Skeletal muscle satellite cell (primary cell): Measurements from ENCODE around the gene PPP1R1C.
A peak's percentile ranks its signal among the peaks of the same experiment; 100 is the strongest.
"Not testable (repeated sequence)": the region's sequence is repeated elsewhere in the genome, so short reads cannot be mapped to it uniquely, and the experiment has no call there.

Source experiments
- H3K27me3 ChIP-seq: 2 replicates; pipeline ENCODE4 v1.7.0; 2013; ENCODE audit warnings: low read length; ENCODE audit not compliant: control insufficient read depth, insufficient read depth
- H3K36me3 ChIP-seq: 2 replicates; pipeline ENCODE4 v1.7.0; 2013; ENCODE audit warnings: mild to moderate bottlenecking, control low read depth, low read length; ENCODE audit not compliant: insufficient read depth
- H3K4me1 ChIP-seq: 2 replicates; pipeline ENCODE4 v1.7.0; 2013; ENCODE audit warnings: low read length; ENCODE audit not compliant: control insufficient read depth, insufficient read depth
- H3K4me2 ChIP-seq: 2 replicates; pipeline ENCODE4 v1.7.0; 2013; ENCODE audit warnings: mild to moderate bottlenecking, low read length
- H3K4me3 ChIP-seq: 2 replicates; pipeline ENCODE4 v1.7.0; 2013; ENCODE audit warnings: low read length
- H3K9ac ChIP-seq: 2 replicates; pipeline ENCODE4 v1.7.0; 2013; ENCODE audit warnings: mild to moderate bottlenecking, low read depth, low read length, moderate library complexity
- H3K9me3 ChIP-seq: replicated peaks from 2 replicates; pipeline ENCODE4 v1.7.0; 2013; ENCODE audit warnings: mild to moderate bottlenecking, control low read depth, low read length

PPP1R1C gene

DNA sequence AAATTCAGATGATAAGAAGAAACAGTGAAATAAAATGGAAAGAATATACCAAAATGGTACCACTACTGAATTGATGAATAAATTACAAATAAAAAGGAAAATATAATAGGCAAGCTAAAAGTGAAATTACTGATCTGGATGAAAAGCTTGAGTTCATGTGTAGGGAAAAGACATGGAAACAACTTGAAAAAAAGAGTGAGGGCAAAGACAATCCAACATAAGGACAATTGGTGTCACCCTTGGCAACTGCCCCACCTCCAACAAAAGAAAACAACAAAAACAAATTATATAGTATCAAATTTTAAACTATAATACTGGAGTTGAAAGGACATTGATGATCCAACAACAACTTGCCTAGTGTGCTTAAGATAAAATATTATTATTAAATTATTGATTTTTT is 37.6 kb downstream of the PPP1R1C start:
- H3K9me3 ChIP-seq, result no peaks in the 10 kb centered on the region
- H3K36me3 ChIP-seq, result no peaks in the 10 kb centered on the region
- no peaks in the 10 kb centered on the region for H3K27me3 ChIP-seq
- H3K4me1 ChIP-seq, result peaks cover 16% of the 10 kb centered on the region
- no peak overlapping the region for H3K4me2 ChIP-seq
- H3K9ac ChIP-seq, result no peak overlapping the region
- no peak overlapping the region for H3K4me3 ChIP-seq

DNA sequence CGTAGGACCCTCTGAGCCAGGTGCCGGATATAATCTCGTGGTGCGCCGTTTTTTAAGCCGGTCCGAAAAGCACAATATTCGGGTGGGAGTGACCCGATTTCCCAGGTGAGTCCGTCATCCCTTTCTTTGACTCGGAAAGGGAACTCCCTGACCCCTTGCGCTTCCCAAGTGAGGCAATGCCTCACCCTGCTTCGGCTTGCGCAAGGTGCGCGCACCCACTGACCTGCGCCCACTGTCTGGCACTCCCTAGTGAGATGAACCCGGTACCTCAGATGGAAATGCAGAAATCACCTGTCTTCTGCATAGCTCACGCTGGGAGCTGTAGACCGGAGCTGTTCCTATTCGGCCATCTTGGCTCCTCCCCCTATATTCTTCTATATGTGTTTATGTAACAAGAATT is 45.2 kb downstream of the PPP1R1C start:
- not testable (repeated sequence) for H3K4me1 ChIP-seq, H3K36me3 ChIP-seq, H3K27me3 ChIP-seq, H3K4me3 ChIP-seq, H3K9ac ChIP-seq, H3K4me2 ChIP-seq, H3K9me3 ChIP-seq

DNA sequence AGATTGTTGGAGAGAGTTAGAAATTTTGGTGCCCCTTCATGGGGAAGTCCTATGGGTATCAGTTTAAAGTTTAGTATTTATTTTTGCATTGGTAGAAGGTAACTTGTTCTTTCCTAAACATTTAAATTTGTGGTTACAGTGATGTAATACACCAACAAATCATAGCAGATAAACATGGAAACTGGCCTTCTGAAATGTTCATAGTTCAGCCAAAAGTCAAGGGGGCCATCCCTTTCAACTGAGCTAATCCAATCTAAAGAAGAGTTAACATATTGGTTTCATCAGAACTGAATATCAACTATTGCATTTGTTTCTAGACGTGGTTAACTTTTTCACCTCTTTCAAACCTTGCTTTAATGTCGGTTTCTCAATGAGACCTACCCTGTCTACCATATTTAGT is 46.3 kb downstream of the PPP1R1C start:
- no peak overlapping the region for H3K9ac ChIP-seq
- H3K36me3 ChIP-seq, result no peaks in the 10 kb centered on the region
- H3K4me1 ChIP-seq, result no peaks in the 10 kb centered on the region
- H3K27me3 ChIP-seq, result no peaks in the 10 kb centered on the region
- no peak overlapping the region for H3K4me3 ChIP-seq
- no peak overlapping the region for H3K4me2 ChIP-seq
- no peaks in the 10 kb centered on the region for H3K9me3 ChIP-seq

DNA sequence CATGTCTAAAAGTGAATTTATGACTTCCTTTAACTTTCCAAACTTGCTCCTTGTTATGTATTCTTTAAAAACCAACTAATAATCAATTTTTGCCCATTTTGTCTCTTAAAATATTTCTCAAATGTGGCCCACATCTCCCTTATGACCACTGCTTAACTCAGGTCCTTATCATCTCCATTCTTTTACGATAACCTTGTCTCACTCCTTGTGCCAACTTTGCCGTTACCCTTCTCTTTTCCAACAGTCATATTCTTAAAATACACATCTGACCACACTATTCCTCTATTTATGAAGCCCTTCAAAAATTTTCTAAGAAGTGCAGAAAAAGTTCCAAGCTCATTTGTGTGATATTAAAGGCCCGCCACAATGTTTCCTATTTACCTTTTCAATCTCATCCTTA is 47.8 kb downstream of the PPP1R1C start:
- no peak overlapping the region for H3K9ac ChIP-seq
- H3K4me3 ChIP-seq, result no peak overlapping the region
- H3K4me2 ChIP-seq, result no peak overlapping the region
- H3K36me3 ChIP-seq, result no peaks in the 10 kb centered on the region
- H3K9me3 ChIP-seq, result no peaks in the 10 kb centered on the region
- peaks cover 4% of the 10 kb centered on the region for H3K4me1 ChIP-seq
- no peaks in the 10 kb centered on the region for H3K27me3 ChIP-seq

DNA sequence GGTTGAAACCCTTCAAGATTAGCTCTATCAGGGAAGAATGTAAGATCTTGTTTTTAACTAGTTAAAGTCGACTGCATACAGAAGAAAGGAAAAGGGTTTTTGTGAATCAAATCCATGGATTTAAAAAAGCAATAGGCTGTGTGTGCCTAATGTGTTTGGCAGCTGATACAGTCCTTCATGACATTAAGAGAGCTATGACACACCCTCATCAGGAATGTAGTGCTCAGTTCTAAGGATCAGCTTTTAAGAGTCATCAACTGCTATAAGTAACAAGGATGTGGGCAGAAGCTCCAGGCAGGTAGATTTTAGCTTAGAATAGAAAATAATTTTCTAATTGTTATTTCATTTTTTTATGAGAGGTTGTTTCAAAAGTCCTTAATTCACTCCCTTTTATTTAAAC is 52.9 kb downstream of the PPP1R1C start:
- no peaks in the 10 kb centered on the region for H3K9me3 ChIP-seq
- H3K36me3 ChIP-seq, result no peaks in the 10 kb centered on the region
- H3K4me2 ChIP-seq, result peak overlapping the region; percentile 21
- no peak overlapping the region for H3K9ac ChIP-seq
- no peaks in the 10 kb centered on the region for H3K27me3 ChIP-seq
- H3K4me3 ChIP-seq, result no peak overlapping the region
- peaks cover 12% of the 10 kb centered on the region for H3K4me1 ChIP-seq

DNA sequence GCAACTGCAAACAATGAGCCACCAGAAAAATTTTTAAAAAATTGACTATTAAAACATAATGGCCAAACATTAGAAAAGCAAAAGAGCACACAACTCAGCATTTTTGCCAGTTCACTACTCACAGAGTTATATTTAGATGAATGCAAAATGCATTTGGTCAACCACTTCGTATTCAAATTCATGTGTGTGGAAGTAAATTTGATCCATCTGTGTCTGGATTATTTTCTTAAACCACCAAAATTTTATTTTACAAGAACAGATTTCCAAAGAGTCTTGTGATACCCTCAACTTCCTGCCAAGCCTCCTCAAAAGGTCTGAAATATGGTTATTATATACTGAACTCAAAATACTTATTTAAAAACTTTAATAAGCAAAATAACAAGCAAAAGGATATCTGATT is 57.4 kb downstream of the PPP1R1C start:
- no peak overlapping the region for H3K4me3 ChIP-seq
- H3K36me3 ChIP-seq, result no peaks in the 10 kb centered on the region
- no peak overlapping the region for H3K9ac ChIP-seq
- H3K27me3 ChIP-seq, result no peaks in the 10 kb centered on the region
- no peak overlapping the region for H3K4me2 ChIP-seq
- no peaks in the 10 kb centered on the region for H3K9me3 ChIP-seq
- H3K4me1 ChIP-seq, result peaks cover 12% of the 10 kb centered on the region

DNA sequence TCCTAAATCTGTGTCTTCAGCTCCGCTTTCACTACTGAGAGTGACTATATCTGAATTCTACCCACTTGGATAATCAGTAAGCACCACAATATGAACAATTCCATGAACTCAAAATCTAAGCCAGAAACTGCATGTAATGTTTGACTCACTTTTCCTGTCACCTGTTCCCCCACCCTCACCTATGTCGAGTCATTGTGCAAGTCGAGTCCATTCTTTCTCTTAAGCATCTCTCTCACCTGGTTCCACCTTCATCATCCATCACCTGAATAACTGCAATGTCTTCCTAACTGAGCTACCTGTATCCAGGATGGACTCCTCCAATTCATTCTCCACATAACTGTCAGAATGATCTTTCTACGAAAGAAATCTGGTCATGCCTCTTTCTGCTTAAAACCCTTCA is 58.2 kb downstream of the PPP1R1C start:
- peaks cover 6% of the 10 kb centered on the region for H3K4me1 ChIP-seq

DNA sequence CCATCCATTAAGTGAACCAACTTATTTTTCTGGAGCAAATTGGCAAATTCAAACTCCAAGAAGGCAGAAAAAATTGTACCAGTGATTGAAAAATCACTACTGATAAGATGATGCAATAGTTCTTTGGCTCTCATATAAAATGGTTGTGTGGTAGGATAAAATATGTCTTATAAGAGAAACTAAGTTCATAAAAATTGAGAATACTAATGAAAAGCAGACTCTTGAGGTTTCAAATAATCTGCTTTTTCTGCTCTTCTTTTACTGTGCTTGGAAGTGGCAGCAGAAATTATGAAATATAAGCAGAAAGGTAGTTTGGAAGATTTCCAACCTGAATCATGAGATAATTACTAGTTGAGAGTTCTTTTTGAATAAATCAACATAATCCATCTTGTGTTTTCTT is 61.9 kb downstream of the PPP1R1C start:
- Histone ChIP-seq H3K9me3 (no peaks in the 10 kb centered on the region), H3K4me1 (no peaks in the 10 kb centered on the region), H3K36me3 (no peaks in the 10 kb centered on the region), H3K4me2 (no peak overlapping the region), H3K9ac (no peak overlapping the region), H3K27me3 (no peaks in the 10 kb centered on the region), H3K4me3 (no peak overlapping the region)

More for the DNA sequence above, 58.2 kb downstream of the PPP1R1C start:
- Histone ChIP-seq H3K9me3 (no peaks in the 10 kb centered on the region), H3K27me3 (no peaks in the 10 kb centered on the region), H3K9ac (no peak overlapping the region), H3K36me3 (no peaks in the 10 kb centered on the region), H3K4me3 (no peak overlapping the region), H3K4me2 (no peak overlapping the region)

DNA sequence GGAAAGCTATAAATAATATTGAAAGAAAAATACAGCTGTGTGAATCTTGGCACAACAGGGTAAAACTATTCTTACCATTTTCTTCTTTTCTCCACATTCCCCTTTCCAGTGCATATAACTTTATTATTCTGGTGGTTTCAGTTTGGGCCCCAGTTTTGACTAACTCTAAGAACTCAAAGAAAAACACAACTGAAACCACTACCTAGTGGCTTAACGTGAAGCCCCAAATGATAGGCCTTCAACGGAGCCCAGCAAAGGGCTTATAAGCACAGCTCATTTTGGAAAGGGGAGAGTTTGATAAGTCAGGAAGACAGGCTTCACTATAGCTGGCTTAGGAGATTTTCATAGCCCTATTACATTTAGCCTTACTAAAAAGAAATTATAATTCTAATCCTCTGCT is 62.4 kb downstream of the PPP1R1C start:
- Histone ChIP-seq H3K9me3 (no peaks in the 10 kb centered on the region), H3K9ac (no peak overlapping the region), H3K4me2 (no peak overlapping the region), H3K4me1 (no peaks in the 10 kb centered on the region), H3K36me3 (no peaks in the 10 kb centered on the region), H3K27me3 (no peaks in the 10 kb centered on the region), H3K4me3 (no peak overlapping the region)

DNA sequence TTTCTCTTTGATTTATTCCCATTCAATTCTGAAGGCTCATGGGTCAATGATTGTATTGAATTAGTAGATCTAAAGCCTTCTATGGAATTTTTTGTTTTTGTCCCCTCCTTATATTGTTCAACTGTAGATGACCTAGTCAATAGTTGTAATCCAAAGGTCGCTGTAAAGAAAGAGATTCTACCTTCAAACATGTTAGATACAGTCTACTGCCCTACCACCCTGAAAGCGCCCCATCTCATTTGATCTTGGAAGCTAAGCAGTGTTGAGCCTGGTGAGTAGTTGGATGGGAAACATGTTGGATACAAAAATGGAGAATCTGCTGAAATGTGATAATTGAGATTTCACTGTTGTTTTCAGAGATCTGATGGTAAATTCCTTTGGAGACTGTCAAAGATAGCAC is 63.0 kb downstream of the PPP1R1C start:
- Histone ChIP-seq H3K4me2 (no peak overlapping the region), H3K9ac (no peak overlapping the region), H3K4me1 (no peaks in the 10 kb centered on the region), H3K4me3 (no peak overlapping the region), H3K27me3 (no peaks in the 10 kb centered on the region), H3K9me3 (no peaks in the 10 kb centered on the region), H3K36me3 (no peaks in the 10 kb centered on the region)

DNA sequence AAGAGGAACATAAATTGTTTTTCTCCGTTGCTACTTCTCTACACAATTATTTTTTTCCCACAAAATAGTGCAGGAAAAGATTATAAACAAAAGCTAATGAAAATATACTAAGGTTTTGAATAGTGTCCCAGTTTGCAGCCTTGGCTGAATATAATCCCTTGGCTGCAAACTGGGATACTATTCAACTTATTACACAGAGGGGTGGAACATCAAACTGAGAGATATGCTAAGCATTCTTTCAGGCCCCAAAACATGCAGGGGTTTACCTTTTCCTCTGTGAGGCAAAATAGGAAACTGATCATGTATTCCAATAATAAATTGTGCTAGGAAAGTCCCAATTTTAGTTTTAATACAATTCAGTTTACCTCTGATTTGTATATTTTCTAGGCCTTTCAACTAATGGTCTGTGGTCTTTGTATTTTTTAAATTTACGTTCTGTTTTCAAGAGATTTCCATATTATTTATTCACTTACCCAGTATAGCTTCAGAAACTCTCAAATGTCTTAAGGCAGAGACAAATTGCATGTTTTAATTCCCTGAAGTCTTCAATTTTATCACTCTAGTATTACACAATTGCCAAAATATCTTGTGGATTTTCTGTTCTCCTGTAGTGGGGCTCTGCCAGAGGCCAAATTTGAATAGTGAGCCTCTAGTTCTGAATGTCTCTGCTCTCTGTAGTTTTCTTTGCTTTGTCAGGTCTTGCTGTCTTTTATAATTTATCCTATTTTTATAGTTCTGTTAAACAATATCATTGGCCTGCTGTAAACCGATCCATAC is 63.9 kb downstream of the PPP1R1C start:
- Histone ChIP-seq H3K4me3 (no peak overlapping the region), H3K36me3 (no peaks in the 10 kb centered on the region), H3K27me3 (no peaks in the 10 kb centered on the region), H3K4me2 (no peak overlapping the region), H3K4me1 (no peaks in the 10 kb centered on the region), H3K9me3 (no peaks in the 10 kb centered on the region), H3K9ac (no peak overlapping the region)

DNA sequence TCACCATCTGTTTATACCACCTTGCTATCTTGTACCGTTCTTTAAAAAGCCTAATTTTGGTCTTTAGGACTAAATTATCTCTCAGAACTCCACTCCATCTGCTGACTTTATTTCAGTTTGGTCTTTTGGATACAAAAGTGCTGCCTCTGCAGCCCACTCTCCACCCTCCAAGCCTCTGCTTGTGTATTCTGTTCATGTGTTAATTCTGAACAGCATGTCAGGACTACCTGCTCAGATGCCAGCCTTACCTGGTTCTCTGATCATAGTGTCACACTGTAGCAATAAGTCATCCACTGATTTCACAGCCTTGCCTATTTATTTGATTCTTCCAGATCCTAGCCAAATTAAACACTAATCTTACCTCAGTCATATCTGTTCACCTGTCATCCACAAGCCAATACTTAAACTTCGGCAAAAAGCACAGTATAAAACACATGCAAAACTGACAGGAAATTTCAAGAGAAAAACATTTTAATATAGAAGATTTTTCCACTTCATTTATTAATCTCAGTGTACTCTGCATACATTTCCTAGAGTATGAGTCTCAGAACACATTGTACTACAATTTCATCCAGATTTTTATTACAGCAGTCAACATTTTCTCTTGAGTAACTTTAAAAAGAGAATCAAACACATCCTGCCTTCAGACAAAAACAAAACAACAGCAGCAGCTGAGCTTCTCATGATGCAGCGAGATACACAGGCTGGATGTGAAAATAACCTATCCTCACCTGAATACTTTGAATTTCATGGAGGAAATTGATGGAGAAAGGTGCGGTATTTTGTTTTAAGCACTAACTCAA is 64.9 kb downstream of the PPP1R1C start:
- no peak overlapping the region for H3K4me3 ChIP-seq
- H3K4me2 ChIP-seq, result no peak overlapping the region
- no peaks in the 10 kb centered on the region for H3K27me3 ChIP-seq

More for the DNA sequence above, 64.9 kb downstream of the PPP1R1C start:
- Histone ChIP-seq H3K4me1 (no peaks in the 10 kb centered on the region), H3K9ac (no peak overlapping the region), H3K9me3 (no peaks in the 10 kb centered on the region), H3K36me3 (no peaks in the 10 kb centered on the region)
